ENCODE measurements around the gene RAPGEF2.
"Not testable (repeated sequence)": the region's sequence is repeated elsewhere in the genome, so short reads cannot be mapped to it uniquely, and the experiment has no call there.

RAPGEF2 gene

DNA sequence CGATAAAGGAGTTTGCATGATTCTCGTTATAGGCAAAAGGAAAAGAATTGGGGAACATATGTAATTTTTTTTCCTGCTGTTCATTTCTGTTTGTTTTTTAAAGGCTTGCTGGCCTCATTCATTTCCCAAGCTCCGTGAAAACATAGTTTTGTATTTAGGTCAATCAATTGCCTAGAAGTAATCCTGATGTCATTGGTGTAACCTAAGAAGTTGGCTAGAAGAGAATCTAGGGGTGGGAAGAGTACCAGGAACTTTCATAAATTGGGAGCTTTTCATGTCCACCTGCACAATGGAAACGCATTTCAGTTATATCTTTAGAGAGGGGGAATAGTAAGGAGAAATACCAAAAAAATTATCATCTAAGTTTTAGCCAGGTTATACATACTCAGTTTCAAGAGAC, 3.8 kb downstream of the RAPGEF2 start:
- no peak for DNase-seq (ENCODE audit: extremely low read depth, low read depth)
- TF ChIP-seq, protein P1, sequence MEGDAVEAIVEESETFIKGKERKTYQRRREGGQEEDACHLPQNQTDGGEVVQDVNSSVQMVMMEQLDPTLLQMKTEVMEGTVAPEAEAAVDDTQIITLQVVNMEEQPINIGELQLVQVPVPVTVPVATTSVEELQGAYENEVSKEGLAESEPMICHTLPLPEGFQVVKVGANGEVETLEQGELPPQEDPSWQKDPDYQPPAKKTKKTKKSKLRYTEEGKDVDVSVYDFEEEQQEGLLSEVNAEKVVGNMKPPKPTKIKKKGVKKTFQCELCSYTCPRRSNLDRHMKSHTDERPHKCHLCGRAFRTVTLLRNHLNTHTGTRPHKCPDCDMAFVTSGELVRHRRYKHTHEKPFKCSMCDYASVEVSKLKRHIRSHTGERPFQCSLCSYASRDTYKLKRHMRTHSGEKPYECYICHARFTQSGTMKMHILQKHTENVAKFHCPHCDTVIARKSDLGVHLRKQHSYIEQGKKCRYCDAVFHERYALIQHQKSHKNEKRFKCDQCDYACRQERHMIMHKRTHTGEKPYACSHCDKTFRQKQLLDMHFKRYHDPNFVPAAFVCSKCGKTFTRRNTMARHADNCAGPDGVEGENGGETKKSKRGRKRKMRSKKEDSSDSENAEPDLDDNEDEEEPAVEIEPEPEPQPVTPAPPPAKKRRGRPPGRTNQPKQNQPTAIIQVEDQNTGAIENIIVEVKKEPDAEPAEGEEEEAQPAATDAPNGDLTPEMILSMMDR (IDR thresholded peaks at IDR 0.05; ENCODE audit: low read depth, low read length, missing control alignments): no peak
- H3K4me3 ChIP-seq (replicated peaks; ENCODE audit: low read depth, low read length): no peak overlapping the region

DNA sequence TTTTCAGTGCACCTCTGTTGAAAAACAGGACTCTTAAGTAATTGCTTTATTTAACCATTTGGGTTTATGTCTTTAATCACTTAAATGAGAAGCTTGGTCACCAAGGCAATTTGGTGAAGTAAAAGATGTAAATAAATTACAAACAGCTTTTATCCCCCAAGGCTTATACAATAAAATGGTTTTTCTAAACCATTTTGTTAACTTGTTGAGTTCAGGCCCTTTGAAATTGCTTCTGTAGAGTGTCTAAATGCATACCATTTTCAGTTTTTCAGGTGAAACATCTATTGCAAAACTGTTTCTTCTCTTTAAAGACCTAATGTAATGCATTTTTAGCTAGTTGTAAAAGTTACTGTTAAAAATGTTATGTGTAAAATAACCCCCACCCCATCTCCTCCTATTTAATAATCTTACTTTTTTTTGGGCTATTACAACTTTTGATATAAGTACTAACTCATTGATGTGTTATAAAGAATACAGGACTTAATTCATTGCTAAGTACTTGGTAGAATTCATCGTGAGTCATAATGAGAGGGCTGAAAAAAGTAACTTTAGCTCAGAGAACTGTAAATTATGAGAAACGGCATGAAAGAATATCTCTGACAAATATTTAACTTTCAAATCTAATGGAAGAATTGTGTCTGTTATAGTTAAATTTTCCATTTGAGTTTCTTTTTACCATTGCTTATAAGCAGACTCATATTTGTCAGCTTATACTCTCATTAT, 4.5 kb downstream of the RAPGEF2 start:
- TF ChIP-seq, protein P1 (IDR thresholded peaks at IDR 0.05; ENCODE audit: low read depth, low read length, missing control alignments): no peak
- no peak for DNase-seq (ENCODE audit: extremely low read depth, low read depth)
- H3K4me3 ChIP-seq (replicated peaks; ENCODE audit: low read depth, low read length): no peak overlapping the region

DNA sequence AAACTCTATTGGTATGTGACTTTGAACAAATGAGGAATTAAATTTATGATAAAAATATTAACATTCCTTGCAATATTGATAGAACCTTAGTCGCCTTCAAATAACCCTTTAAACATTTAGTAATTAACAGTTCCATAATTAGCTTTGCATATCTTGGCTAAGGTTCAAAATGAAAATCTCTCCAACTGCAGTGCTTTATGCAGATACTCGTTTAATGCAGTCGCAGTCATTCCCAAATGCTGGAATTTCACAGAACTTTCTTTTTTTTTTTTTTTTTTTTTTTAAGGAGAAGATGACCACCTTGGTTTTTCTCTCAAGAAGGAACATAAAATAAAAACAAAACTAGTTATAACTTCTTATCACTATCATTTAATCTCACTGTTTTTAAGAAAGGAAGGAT, 5.2 kb downstream of the RAPGEF2 start:
- DNase-seq (ENCODE audit: extremely low read depth, low read depth): no peak
- H3K4me3 ChIP-seq (replicated peaks; ENCODE audit: low read depth, low read length): no peak overlapping the region
- TF ChIP-seq, protein P1 (IDR thresholded peaks at IDR 0.05; ENCODE audit: low read depth, low read length, missing control alignments): no peak

DNA sequence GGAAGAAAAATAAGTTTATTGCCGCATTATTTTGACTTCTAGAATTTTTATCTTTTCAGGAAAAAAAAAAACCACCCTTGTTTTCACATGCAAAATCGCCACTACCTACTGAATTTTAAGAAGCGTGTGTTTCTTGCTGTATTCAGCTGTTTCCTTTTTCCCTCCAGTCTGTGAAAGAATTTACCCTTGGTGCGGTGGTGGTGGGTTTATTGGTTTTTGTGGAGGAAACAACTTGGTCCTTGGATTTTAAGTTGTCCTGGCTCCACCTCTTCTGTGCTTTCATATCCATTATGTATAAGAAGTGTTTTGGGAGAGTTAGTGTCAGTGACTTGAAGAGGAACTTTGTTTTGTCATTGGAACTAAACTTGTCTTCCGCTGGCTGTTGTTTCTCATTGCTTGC, 8.1 kb downstream of the RAPGEF2 start:
- no peak for DNase-seq (ENCODE audit: extremely low read depth, low read depth)
- TF ChIP-seq, protein P1 (IDR thresholded peaks at IDR 0.05; ENCODE audit: low read depth, low read length, missing control alignments): no peak
- no peak overlapping the region for H3K4me3 ChIP-seq (replicated peaks; ENCODE audit: low read depth, low read length)

DNA sequence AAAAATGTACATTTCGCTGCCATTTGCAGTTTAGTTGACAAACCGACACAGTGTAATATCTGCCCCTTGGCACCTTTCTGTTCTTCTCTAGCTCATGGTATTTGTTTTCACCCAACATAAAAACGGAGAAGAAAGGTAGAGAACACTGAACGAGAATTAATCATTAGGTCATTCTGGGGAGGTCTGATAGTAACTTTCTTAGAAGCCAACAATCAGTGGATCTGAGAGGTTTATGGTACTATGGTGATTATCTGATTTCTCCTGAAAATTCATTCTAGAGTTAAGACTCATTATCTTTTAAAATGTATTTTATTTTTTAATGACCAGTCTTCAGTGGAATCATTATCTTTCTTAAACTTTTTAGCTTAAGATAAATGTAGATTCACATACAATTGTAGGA, 8.5 kb downstream of the RAPGEF2 start:
- TF ChIP-seq, protein P1 (IDR thresholded peaks at IDR 0.05; ENCODE audit: low read depth, low read length, missing control alignments): no peak
- no peak overlapping the region for H3K4me3 ChIP-seq (replicated peaks; ENCODE audit: low read depth, low read length)
- DNase-seq (ENCODE audit: extremely low read depth, low read depth): no peak

DNA sequence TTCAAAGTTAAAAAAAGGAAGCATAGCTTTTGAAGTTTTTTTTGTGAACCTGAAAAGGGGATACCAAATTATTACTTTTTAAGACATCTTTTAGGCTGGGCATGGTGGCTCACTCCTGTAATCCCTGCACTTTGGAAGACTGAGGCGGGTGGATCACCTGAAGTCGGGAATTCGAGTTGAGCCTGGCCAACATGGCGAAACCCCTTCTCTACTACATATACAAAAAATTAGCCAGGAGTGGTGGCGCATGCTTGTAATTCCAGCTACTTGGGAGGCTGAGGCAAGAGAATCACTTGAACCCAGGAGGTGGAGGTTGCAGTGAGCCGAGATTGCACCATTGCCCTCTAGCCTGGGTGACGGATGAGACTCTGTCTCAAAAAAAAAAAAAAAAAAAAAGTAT, 10.5 kb downstream of the RAPGEF2 start:
- not testable (repeated sequence) for H3K4me3 ChIP-seq (replicated peaks; ENCODE audit: low read depth, low read length); DNase-seq (ENCODE audit: extremely low read depth, low read depth)

DNA sequence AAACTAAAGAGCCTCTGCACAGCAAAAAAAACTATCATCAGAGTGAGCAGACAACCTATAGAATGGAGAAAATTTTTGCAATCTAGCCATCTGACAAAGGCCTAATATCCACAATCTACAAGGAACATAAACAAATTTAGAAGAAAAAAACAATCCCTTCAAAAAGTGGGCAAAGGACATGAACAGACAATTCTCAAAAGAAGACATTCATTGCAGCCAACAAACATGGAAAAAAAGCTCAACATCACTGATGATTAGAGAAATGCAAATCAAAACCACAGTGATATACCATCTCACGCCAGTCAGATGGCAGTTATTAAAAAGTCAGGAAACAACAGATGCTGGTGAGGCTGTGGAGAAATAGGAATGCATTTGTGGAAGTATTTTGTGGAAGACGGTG, 13.2 kb downstream of the RAPGEF2 start:
- H3K4me3 ChIP-seq (replicated peaks; ENCODE audit: low read depth, low read length); DNase-seq (ENCODE audit: extremely low read depth, low read depth): not testable (repeated sequence)

DNA sequence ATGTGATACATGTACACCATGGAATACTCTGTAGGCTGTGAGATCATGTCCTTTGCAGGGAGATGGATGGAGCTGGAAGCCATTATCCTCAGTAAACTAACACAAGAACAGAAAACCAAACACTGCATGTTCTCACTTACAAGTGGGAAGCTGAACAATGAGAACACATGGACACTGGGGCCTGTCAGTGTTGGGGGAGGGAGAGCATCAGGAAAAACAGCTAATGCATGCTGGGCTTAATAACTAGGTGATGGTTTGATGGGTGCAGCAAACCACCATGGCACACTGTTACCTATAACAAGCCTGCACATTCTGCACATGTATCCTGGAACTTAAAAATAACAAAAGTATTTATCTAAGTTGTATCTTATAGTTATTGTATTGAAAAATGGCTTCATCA, 13.8 kb downstream of the RAPGEF2 start:
- not testable (repeated sequence) for H3K4me3 ChIP-seq (replicated peaks; ENCODE audit: low read depth, low read length); DNase-seq (ENCODE audit: extremely low read depth, low read depth)

All from HFF-Myc (cell line).